Amniotic stem cell (primary cell): ENCODE measurements around the gene EFCAB13.

Experiments
- DNase-seq: peaks from one replicate; lab custom pipeline; 2025; lab: John Stamatoyannopoulos, UW

EFCAB13 gene

GRCh38 chr17:47323382-47324223 lies at the start of gene EFCAB13:
Gene EFCAB13 (plus strand): TSS chr17:47323955. CDS start chr17:47328354, 4,399 bp downstream.
- peak; percentile 20 for DNase-seq

GRCh38 chr17:47274319-47275069 lies 49.3 kb upstream of the EFCAB13 start:
- no peak for DNase-seq

GRCh38 chr17:47275245-47275984 lies 48.3 kb upstream of the EFCAB13 start:
- peak; percentile 24 for DNase-seq

GRCh38 chr17:47276444-47276843 lies 47.3 kb upstream of the EFCAB13 start:
- no peak for DNase-seq

- DNase-seq: peak; percentile 68
Measured at GRCh38 chr17:47276868-47277267, 46.9 kb upstream of the EFCAB13 start.

- no peak for DNase-seq
Measured at GRCh38 chr17:47277921-47278320, 45.8 kb upstream of the EFCAB13 start.

GRCh38 chr17:47278561-47278960 lies 45.2 kb upstream of the EFCAB13 start:
- DNase-seq: no peak

GRCh38 chr17:47279062-47279801 lies 44.5 kb upstream of the EFCAB13 start:
- DNase-seq: peak; percentile 64

GRCh38 chr17:47280072-47280811 lies 43.5 kb upstream of the EFCAB13 start:
- no peak for DNase-seq

- DNase-seq: no peak
Measured at GRCh38 chr17:47281216-47281615, 42.5 kb upstream of the EFCAB13 start.

- DNase-seq: no peak
Measured at GRCh38 chr17:47285003-47285402, 38.8 kb upstream of the EFCAB13 start.

- DNase-seq: no peak
Measured at GRCh38 chr17:47286198-47286914, 37.4 kb upstream of the EFCAB13 start.

GRCh38 chr17:47287068-47287467 lies 36.7 kb upstream of the EFCAB13 start:
- DNase-seq: no peak

- DNase-seq: no peak
Measured at GRCh38 chr17:47287639-47288038, 36.1 kb upstream of the EFCAB13 start.

- no peak for DNase-seq
Measured at GRCh38 chr17:47288531-47289116, 35.1 kb upstream of the EFCAB13 start.

- DNase-seq: no peak
Measured at GRCh38 chr17:47289302-47289701, 34.5 kb upstream of the EFCAB13 start.

GRCh38 chr17:47290870-47291241 lies 32.9 kb upstream of the EFCAB13 start:
- DNase-seq: no peak

- no peak for DNase-seq
Measured at GRCh38 chr17:47291242-47291873, 32.4 kb upstream of the EFCAB13 start.

- DNase-seq: no peak
Measured at GRCh38 chr17:47292206-47292605, 31.5 kb upstream of the EFCAB13 start.
